GM19455 (cell line): Measurements from ENCODE around the gene CPNE5.

ENCODE experiments used
- ATAC-seq: cut with Tn5 transposase; IDR thresholded peaks from one replicate; pipeline ENCODE4 v1.9.1; 2021; ENCODE audit not compliant: unreplicated experiment

Gene CPNE5

GRCh38 chr6:36793913-36794712 is 45.1 kb downstream of the CPNE5 start:
- no peak for ATAC-seq

- ATAC-seq = no peak
Observed at GRCh38 chr6:36793296-36793912, 45.8 kb downstream of the CPNE5 start.

GRCh38 chr6:36791521-36792135 is 47.6 kb downstream of the CPNE5 start:
- ATAC-seq = no peak

- no peak for ATAC-seq
Observed at GRCh38 chr6:36791085-36791484, 48.2 kb downstream of the CPNE5 start.

- ATAC-seq = no peak
Observed at GRCh38 chr6:36788768-36789167, 50.5 kb downstream of the CPNE5 start.

GRCh38 chr6:36788186-36788585 is 51.1 kb downstream of the CPNE5 start:
- no peak for ATAC-seq

GRCh38 chr6:36787210-36787609 is 52.0 kb downstream of the CPNE5 start:
- ATAC-seq = no peak

GRCh38 chr6:36786055-36786675 is 53.1 kb downstream of the CPNE5 start:
- no peak for ATAC-seq

- no peak for ATAC-seq
Observed at GRCh38 chr6:36784376-36784636, 54.9 kb downstream of the CPNE5 start.

GRCh38 chr6:36783603-36784375 is 55.5 kb downstream of the CPNE5 start:
- no peak for ATAC-seq

GRCh38 chr6:36781669-36782068 is 57.6 kb downstream of the CPNE5 start:
- no peak for ATAC-seq

GRCh38 chr6:36780442-36781177 is 58.6 kb downstream of the CPNE5 start:
- no peak for ATAC-seq

GRCh38 chr6:36779227-36779626 is 60.0 kb downstream of the CPNE5 start:
- no peak for ATAC-seq

GRCh38 chr6:36777801-36778200 is 61.4 kb downstream of the CPNE5 start:
- no peak for ATAC-seq

GRCh38 chr6:36776167-36776566 is 63.1 kb downstream of the CPNE5 start:
- no peak for ATAC-seq

- no peak for ATAC-seq
Observed at GRCh38 chr6:36774331-36774730, 64.9 kb downstream of the CPNE5 start.

GRCh38 chr6:36772397-36772796 is 66.8 kb downstream of the CPNE5 start:
- no peak for ATAC-seq

- ATAC-seq = no peak
Observed at GRCh38 chr6:36771145-36771544, 68.1 kb downstream of the CPNE5 start.

GRCh38 chr6:36769676-36770499 is 69.4 kb downstream of the CPNE5 start:
- no peak for ATAC-seq

GRCh38 chr6:36769183-36769675 is 70.0 kb downstream of the CPNE5 start:
- ATAC-seq = no peak
